GM21619 (cell line): ENCODE data around the gene ST6GALNAC2.
"Not testable (repeated sequence)": the region's sequence is repeated elsewhere in the genome, so short reads cannot be mapped to it uniquely, and the experiment has no call there.

Source experiments
- ATAC-seq: cut with Tn5 transposase; IDR thresholded peaks from one replicate; pipeline ENCODE4 v1.9.1; 2021; ENCODE audit not compliant: unreplicated experiment

Gene ST6GALNAC2

DNA sequence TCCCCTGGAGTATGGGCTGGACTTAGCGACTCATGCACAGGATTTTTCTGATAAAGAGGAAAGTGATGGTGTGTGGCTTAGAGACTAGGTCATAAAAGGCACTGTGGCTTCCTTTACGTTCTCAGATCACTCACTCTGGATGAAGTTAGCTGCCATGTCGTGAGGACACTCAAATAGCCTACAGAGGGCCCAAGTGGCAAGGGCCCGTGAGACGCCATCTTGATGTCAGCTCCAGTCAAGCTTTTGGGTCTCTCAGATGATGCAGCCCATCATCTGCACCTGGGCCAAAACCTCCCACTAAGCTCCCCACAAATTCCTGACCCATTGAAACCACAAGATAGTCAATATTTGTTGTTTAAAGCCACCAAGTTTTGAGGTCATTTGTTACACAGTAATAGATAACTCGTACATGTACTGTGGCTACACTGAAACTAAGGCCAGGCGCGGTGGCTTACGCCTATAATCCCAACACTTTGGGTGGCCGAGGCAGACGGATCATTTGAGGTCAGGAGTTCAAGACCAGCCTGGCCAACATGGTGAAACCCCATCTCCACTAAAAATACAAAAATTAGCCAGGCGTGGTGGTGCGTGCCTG is 14.7 kb downstream of the ST6GALNAC2 start:
- no peak for ATAC-seq

- no peak for ATAC-seq
Observed at GRCh38 chr17:76570457-76570856, 15.2 kb downstream of the ST6GALNAC2 start.

GRCh38 chr17:76569607-76570279 is 15.9 kb downstream of the ST6GALNAC2 start:
- no peak for ATAC-seq

- ATAC-seq = no peak
Observed at GRCh38 chr17:76568811-76569221, 16.8 kb downstream of the ST6GALNAC2 start.

DNA sequence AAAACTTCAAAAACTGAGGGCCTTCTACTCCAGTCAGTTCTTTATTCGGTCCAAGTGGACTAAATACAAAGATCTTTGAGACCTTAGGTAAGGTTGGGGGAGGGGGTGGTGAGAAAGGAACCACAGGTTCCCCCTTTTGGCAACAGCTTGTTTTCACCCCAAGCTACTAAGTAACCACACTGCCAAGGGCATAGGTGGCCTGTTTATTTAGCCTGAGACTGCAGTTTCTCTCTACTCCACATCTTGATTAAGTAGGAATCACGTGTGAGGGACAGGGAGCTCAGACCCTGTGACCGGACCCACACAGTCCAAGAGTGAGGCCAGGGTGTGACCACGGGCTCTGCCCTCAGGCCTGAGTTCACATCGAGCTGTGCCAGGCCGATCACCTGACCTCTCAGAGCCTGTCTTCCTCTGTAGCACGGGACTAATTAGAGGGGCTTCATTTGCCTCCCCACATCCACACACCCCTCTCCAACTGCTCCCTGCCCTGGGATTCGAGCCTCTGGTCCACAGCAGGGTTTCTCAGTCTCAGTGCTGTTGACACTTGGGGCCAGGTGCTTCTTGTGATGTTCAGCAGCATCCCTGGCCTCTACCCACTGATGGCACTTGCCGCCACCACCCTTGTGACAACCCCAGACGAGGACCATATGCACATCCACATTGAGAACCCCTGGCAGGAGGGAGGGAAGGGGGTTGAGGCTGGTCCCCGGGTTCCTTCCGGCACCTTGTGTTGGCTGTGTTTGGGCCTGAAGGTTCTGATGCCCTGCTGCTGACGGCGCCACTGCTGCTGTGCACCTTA is 17.8 kb downstream of the ST6GALNAC2 start:
- ATAC-seq = no peak

- no peak for ATAC-seq
Observed at GRCh38 chr17:76566988-76567431, 18.6 kb downstream of the ST6GALNAC2 start.

DNA sequence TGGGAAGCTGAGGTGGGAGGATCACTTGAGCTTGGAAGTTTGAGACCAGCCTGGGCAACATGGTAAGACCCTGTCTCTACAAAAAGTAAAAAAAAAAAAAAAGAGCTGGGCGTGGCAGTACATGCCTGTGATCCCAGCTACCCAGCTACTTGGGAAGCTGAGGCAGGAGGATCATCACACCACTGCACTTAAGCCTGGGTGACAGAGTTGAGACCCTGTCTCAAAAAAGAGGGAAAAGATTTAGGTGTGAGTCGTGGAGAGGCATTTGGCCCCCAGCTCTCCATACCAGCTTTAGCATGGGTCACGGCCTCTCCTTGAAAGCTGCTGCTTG is 19.1 kb downstream of the ST6GALNAC2 start:
- ATAC-seq = no peak

DNA sequence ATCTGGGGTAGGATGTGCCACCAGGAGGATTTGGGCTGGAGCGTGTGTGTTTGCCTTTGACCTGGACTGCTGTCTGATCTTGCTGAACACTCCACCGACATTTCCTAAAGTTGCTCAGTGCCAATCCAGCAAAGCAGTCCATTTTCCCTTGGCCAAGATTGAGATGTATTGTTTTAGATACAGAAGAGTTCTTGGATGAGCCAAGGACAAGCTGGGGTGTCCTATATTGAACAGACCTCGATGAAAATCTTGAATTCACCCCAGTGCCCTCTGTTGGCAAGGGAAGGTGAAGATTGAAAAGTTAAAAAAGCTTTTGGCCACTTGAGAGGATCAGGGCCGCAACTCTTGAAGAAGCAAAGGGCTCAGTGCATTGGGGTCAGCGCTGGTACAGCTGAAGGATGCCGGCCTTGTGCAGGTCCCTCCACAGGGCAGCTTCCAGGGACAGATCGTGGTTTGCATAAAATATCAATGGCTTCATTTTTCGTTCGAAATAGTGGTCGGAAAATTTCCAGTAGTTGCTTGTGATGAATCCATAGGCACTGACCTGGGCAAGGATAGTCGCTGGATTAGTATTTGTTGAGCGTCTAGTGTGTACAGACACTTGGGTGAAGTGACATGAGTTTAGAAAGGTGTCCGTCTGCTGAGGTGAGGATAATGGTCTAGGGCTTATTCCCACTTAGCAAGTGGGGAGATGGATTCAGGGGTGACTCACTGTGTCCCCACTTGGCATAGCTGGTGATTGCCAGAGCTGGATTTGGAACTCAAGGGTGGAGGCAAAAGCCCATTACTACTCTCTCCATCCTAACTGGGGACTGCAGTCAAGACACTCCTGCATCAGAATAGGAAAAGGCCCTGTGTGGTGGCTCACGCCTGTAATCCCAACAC is 19.7 kb downstream of the ST6GALNAC2 start:
- no peak for ATAC-seq

GRCh38 chr17:76564991-76565727 is 20.5 kb downstream of the ST6GALNAC2 start:
- not testable (repeated sequence) for ATAC-seq

- not testable (repeated sequence) for ATAC-seq
Observed at GRCh38 chr17:76563359-76563758, 22.3 kb downstream of the ST6GALNAC2 start.

DNA sequence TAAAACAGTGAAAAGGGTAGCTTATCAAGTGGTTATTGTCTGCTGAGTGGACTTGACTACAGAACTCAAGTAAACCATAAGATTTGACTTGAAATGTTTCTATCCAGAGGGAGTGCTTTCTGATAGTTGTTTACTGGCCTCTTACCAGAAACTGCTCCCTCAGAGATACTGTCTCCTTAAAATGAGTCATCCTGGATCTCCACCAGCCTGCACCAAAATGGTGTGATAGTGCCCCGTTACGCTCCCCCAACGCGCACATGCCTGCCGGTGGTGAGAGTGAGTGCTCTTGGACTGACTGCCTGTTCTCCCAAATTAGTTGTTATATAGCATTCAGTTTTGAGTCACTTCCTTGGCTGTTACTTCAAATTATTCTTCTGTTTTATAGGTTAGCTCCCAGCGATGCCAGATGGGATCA is 22.9 kb downstream of the ST6GALNAC2 start:
- no peak for ATAC-seq

DNA sequence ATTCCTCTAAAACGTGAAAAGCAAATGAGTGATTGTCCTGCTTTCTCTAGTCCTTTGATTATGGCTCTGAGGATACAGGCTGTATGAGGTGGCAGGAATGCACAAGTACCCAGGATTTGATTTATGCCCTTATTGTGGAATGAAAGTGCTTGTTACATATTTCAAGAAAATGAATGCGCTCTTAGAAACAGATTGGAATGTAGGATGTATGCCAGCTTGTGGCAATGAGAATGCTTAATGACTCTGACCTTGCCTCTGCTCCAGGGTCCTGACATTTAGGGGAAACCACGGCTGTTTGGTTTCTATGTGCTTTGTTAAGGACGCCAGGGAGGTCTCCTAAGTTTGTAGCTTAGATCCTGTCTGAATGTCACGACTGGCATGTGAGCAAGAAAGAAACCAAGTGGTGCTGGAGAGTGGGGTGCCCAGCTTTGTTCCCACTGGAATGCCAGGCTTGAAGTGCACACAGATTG is 23.8 kb downstream of the ST6GALNAC2 start:
- no peak for ATAC-seq

DNA sequence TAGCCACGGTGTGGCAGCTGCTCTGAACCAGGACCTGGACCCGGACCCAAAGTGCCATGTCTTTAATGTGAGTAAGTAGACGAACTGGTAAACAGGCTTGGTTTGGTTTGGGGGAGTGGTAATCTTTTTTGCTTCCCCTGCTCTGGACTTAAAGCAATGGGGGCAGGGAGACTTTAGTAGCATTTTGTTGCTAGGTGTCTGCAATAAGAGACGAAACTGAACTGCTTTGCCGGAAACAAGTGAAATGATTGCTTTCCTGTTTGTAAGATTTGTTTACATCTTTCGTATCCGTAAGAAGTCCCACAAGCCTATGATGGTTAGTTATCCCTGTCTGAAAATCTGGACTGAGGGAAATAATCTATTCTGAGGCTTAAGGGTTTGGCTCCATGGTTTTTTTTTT is 24.3 kb downstream of the ST6GALNAC2 start:
- ATAC-seq = no peak

GRCh38 chr17:76560877-76561221 is 24.8 kb downstream of the ST6GALNAC2 start:
- ATAC-seq = no peak

DNA sequence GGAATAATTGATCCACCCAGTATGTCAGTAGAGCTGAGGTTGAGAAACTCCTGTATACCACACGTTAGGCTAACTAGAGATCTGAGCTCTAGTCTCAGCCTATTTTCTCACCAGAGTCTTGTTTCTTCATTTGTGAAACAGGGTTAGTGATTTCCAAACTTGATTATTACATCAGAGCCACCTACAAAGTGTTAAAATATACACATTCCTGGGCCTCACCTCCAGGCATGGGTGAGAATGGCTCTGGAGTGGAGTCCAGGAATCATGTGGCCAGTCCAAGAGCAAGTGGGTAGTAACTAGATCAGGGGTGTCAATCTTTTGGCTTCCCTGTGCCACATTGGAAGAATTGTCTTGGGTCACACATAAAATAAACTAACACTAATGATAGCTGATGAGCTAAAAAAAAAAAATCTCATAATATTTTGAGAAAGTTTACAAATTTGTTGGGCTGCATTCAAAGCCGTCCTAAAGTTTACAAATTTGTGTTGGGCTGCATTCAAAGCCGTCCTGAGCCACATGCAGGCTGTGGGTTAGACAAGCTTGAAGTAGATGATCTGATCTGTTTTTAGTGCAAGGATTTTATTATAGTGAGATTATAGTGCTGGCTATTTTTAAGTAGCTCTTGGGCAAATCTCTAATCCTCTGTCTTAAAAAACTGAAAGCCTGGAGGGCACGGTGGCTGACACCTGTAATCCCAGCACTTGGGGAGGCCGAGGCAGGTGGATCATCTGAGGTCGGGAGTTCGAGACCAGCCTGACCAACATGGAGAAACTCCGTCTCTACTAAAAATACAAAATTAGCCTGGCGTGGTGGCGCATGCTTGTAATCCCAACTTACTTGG is 25.4 kb downstream of the ST6GALNAC2 start:
- ATAC-seq = no peak

- ATAC-seq = not testable (repeated sequence)
Observed at GRCh38 chr17:76559460-76559859, 26.2 kb downstream of the ST6GALNAC2 start.

DNA sequence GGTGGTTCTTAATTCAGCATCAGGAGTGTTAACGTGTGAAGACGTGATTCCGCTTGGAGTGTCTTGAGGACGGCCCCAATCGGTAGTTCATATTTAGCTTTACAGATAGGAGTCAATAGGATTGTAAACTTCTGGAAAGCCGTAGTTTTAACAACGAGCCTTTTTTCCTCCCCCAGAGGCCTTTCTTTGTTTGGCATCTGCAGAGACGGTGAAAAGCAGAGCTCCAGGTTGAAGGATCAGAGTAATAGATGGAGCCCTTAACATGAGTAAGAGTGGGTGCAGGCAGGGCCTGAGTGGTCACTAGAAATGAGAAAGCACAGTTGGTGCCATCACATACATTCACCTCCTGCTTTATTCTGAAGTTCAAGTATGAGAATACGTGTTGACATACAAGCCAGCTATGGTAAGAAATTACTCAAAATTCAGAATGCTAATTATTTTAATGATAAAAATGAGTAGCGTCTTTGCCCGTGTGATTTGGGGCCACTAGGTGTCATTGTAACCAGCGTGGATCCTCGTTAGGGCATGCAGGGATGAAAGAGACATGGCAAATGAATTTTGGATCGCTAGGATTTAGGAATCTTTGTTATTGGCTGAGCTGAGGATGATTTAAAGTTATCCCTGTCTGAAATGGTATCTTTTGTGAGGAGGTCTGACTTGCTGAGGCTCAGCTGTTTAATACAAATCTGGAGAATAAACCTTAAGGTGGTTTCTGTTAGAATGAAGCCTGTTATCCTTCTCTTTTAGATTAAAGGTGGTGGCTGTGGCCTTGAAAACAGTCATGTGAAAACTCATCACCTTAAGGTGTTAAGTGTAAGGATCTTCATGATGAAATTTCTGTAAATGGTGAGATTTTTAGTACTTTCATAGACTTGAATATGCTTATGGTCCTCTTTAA is 27.2 kb downstream of the ST6GALNAC2 start:
- no peak for ATAC-seq

GRCh38 chr17:76557368-76558197 is 28.1 kb downstream of the ST6GALNAC2 start:
- peak; percentile 89 for ATAC-seq
